ENCODE measurements around the gene MBNL1.
"Not testable (repeated sequence)": the region's sequence is repeated elsewhere in the genome, so short reads cannot be mapped to it uniquely, and the experiment has no call there.

The MBNL1 gene

GRCh38 chr3:152382312-152383135 is 113.8 kb downstream of the MBNL1 start:
- DNase-seq, result no peak

- no peak for DNase-seq
These were observed 114.4 kb downstream of the MBNL1 start for GRCh38 chr3:152383136-152383606.

DNA sequence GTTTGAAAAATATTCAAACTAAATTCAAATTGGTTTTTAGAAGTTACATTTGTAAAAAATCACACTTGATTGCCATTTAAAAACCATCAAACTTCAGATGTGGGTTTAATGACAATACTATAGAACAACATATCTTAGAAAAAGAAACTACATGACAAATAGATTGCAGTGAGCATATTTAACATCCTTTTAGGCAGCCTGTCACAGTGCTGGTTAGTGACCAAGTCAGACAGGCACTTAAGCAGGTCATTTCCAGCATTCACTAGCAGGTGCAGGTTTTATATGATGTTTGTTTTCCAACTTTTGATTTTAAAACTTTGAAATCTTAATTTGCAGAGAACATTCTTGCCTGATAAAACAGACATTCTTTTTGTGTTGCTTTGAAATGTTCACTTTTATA is 115.7 kb downstream of the MBNL1 start:
- no peak for DNase-seq

GRCh38 chr3:152385761-152386160 is 117.0 kb downstream of the MBNL1 start:
- no peak for DNase-seq

DNA sequence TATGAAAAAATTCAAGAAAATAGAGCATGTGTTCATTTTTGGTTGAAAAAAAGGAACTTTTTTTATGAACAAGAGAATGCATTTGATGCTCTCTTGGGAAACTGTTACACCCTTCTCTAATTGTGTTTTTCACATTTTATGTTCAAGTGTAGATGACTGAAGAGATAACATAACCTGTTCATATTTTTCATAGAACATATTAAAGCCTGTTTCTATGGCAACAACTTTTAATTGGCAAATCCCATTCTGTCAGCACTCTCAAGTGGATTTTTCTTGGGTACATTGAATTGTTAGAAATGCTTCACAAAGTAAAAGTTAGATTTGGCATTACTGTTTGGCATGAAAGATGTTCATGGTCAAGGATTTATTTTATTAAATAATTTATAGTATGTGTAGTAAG is 117.5 kb downstream of the MBNL1 start:
- DNase-seq, result no peak

DNA sequence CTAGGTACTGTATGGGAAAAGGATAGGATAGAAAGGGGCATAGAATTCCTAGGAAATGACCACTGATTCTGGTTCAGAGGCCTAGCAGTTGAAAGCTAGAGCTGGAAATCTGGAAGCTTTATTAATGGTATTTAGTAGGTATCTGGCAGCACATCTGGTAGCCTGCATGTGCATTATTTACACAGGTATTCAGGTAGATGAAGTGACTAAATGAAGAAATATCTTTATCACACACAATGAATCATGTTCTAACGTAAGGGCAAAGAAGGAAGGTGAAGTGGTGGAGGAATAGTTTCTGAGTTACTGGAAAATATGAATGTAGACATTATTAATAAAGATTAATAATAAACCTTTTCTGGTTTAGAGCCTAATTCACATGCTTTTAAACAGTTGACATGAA is 119.9 kb downstream of the MBNL1 start:
- no peak for DNase-seq

GRCh38 chr3:152389316-152389934 is 120.7 kb downstream of the MBNL1 start:
- no peak for DNase-seq

DNA sequence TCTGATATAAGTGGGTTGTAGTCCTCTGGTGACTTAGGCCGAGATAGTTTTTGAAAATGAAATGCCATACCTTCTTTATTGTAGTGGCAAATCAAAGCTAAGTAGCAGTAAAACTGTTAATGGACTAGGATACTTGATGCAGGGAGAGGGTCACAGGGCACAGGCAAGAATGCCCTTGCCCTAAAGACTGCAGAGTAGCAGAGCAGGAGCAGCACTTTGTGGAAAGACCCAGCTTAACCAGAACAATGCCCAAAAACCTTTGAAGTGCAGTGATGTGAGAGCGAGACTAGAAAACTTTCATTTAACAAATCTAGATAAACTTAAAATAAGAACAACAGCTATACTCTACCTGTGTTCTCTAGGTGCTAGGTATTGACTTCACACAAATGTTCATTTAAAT is 121.9 kb downstream of the MBNL1 start:
- no peak for DNase-seq

GRCh38 chr3:152391671-152392070 is 122.9 kb downstream of the MBNL1 start:
- no peak for DNase-seq

GRCh38 chr3:152392272-152392880 is 123.6 kb downstream of the MBNL1 start:
- no peak for DNase-seq

DNA sequence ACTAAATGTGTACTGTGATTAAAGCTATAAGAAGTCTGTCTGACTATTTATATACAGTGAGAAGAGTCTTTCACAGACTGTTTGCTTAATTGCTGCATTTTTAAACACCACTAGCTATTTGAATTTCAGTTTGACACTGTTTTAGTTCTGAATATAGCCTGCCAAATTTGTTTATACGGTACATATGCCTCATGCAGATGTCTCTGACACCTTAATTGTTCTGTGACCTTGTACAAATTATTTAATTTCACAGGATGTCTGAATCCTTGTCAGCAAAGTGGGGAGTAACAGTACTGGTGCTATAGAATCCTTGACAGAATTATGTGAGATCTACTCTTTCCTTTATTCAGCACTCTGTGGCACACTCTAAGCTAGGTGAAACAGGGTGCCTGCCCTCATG is 125.5 kb downstream of the MBNL1 start:
- DNase-seq, result no peak

DNA sequence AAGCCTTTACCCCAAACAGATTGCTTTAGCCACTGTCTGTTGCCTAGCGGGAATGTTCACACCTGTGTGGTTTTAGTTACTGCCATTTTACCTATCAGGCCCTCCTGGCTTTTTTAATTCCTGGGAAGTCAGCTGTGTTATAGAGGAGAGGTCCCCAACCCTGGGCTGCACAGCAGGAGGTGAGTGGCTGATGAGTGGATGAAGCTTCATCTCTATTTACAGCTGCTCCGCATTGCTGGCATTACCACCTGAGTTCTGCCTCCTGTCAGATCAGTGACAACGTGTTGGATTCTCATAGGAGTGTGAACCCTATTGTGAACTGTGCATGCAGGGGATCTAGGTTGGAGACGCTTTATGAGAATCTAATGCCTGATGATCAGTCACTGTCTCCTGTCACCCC is 127.0 kb downstream of the MBNL1 start:
- no peak for DNase-seq

- no peak for DNase-seq
These were observed 128.1 kb downstream of the MBNL1 start for GRCh38 chr3:152396867-152397266.

GRCh38 chr3:152397348-152397747 is 128.6 kb downstream of the MBNL1 start:
- not testable (repeated sequence) for DNase-seq

GRCh38 chr3:152398495-152398894 is 129.8 kb downstream of the MBNL1 start:
- no peak for DNase-seq

DNA sequence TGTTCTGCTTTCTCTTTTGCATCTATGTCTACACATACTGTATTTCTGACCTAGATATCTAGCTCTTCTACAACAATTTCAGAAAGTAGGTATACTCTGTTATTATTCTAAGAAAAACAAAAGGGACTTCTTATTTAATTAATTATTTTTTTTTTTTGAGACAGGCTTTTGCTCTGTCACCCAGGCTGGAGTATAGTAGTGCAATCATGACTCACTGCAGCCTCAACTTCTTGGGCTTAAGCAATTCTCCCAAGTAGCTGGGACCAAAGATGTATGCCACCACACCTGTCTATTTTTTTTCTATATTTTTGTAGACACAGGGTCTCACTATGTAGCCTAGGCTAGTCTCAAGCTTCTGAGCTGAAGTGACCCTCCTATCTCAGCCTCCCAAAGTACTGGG is 130.6 kb downstream of the MBNL1 start:
- no peak for DNase-seq

DNA sequence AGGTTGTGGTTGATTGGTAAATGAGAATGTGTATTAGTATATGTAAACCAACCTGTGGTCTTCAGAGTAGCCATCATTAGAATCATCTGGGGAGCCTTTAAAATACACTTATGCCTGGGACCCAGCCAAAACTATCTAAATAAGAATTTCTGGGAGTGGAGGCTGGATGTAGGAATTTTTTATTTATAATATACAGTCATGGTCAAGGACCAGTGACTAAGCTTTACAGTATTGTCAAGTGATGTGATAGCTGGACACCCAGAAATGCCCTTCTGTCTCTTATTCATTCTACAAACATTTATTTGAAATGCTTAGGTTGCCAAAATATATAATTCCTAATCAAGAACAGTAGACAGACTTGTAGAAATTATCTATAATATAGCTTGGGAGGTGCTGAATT is 132.2 kb downstream of the MBNL1 start:
- no peak for DNase-seq

- DNase-seq, result no peak
These were observed 134.1 kb downstream of the MBNL1 start for GRCh38 chr3:152402695-152403451.

GRCh38 chr3:152403632-152404066 is 134.9 kb downstream of the MBNL1 start:
- no peak for DNase-seq

GRCh38 chr3:152404976-152405375 is 136.2 kb downstream of the MBNL1 start:
- DNase-seq, result no peak

DNA sequence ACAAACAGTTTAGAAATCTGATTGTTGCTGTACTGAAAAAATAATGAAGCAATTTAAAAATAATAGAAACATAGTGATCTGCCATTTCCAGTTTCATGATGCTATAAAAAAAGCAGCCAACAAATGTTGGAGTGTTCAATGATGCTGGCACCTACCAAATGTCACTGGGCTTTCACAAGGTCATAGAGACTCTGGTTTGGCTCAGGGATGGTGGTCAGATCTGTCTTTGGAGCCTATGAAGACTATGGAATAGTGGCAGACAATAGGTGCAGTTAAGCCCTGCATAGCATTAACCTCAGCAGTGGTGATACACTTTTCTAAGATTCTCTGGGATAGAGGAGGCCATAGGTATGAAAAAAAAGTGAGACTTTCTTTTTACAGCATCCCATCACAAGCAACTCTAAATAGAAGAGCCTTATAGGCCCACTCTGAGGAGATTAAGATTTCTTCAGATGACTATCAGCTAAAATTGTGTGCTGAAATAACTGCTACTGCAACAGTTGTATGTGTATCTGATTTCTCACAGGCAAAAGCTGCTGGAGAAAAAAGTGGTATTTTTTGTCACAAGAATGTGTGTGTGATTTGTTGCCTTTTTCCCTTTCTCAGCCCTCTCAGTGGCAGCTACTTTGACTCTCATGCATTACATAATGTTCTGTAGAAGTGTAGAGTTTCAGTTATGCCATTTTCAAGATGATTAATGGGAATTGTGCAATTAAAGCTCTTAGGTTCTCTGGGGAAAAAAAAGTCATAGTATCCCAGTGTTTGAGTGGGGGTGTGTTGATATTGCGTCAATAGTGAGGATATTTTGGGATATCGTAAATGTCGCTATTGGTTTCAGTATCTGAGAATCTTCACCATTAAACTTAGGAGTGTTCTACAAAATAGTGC is 137.4 kb downstream of the MBNL1 start:
- DNase-seq, result no peak

GRCh38 chr3:152413240-152413639 is 144.5 kb downstream of the MBNL1 start:
- DNase-seq, result no peak
